Measurements from ENCODE around the gene UGT1A8. TPM values are rescaled to one million over a fixed set of nuclear protein-coding genes. Genes with fewer than 3 reads are reported as not detected.

Gene UGT1A8
- polyA plus RNA-seq, 1 experiment, result not detected

DNA sequence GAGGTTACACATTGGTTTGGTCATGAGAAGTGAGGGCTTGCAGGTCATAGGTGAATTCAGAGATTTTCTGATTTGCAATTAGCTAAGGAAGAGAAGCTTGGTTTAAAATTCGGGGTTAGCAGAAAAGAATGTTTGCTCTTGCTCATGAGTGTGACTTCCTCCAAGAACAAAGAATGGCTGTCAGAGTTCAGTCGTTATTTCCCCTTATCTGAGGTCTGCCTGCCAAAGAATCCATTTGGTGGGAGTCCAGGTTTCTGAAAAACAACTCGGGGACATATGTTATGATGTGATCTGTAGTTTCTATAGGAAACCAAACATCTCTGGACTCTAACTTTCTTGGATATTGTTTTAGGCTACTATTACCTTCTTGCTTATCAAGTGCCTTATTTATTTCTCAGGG, 72.1 kb downstream of the UGT1A8 start:
- Histone ChIP-seq H3K9me3 (ENCODE audit: control insufficient read depth, insufficient read depth, low read length) (no peaks in the 10 kb centered on the region), H3K27me3 (ENCODE audit: control insufficient read depth, insufficient read depth, low read length) (peaks cover 4% of the 10 kb centered on the region), H3K4me3 (ENCODE audit: low read depth, low read length) (no peak overlapping the region), H3K27ac (ENCODE audit: low read depth, low read length) (no peak overlapping the region)
- ChIA-PET POLR2A (no interaction called here), CTCF (no interaction called here)
- no peak for DNase-seq (ENCODE audit: low read depth, low spot score)
- TF ChIP-seq, protein P1, sequence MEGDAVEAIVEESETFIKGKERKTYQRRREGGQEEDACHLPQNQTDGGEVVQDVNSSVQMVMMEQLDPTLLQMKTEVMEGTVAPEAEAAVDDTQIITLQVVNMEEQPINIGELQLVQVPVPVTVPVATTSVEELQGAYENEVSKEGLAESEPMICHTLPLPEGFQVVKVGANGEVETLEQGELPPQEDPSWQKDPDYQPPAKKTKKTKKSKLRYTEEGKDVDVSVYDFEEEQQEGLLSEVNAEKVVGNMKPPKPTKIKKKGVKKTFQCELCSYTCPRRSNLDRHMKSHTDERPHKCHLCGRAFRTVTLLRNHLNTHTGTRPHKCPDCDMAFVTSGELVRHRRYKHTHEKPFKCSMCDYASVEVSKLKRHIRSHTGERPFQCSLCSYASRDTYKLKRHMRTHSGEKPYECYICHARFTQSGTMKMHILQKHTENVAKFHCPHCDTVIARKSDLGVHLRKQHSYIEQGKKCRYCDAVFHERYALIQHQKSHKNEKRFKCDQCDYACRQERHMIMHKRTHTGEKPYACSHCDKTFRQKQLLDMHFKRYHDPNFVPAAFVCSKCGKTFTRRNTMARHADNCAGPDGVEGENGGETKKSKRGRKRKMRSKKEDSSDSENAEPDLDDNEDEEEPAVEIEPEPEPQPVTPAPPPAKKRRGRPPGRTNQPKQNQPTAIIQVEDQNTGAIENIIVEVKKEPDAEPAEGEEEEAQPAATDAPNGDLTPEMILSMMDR (IDR thresholded peaks at IDR 0.05; ENCODE audit: low read depth, low read length), result no peak

DNA sequence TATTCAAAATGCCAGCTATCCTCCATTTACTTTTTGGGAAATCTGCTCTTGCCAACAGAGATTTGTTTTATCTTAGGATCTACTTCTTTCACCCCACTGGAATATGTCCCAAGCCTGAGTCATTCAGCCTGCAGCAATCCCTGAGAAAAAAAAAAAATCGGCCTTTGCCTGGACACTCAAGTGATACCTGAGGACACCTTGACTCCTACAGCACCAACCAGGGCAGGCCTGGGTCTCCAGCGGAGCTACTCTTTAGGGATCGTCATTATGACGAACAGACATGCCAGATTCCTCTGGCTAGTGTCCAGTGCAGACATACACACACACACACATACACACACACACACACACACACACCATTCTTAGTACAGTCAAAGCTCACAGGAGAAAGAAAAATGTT, 73.0 kb downstream of the UGT1A8 start:
- CTCF ChIA-PET, result interaction anchor here (0.5 to 0.8 kb wide), 2 partner anchors 17 to 22 kb away, joined by 3 to 4 read pairs; partner anchors contain the start of gene UGT1A5
- no peak for DNase-seq (ENCODE audit: low read depth, low spot score)
- Histone ChIP-seq H3K27me3 (ENCODE audit: control insufficient read depth, insufficient read depth, low read length) (peaks cover 4% of the 10 kb centered on the region), H3K27ac (ENCODE audit: low read depth, low read length) (no peak overlapping the region), H3K9me3 (ENCODE audit: control insufficient read depth, insufficient read depth, low read length) (no peaks in the 10 kb centered on the region), H3K4me3 (ENCODE audit: low read depth, low read length) (no peak overlapping the region)
- TF ChIP-seq, protein P1 (IDR thresholded peaks at IDR 0.05; ENCODE audit: low read depth, low read length), result no peak
- POLR2A ChIA-PET, result no interaction called here

DNA sequence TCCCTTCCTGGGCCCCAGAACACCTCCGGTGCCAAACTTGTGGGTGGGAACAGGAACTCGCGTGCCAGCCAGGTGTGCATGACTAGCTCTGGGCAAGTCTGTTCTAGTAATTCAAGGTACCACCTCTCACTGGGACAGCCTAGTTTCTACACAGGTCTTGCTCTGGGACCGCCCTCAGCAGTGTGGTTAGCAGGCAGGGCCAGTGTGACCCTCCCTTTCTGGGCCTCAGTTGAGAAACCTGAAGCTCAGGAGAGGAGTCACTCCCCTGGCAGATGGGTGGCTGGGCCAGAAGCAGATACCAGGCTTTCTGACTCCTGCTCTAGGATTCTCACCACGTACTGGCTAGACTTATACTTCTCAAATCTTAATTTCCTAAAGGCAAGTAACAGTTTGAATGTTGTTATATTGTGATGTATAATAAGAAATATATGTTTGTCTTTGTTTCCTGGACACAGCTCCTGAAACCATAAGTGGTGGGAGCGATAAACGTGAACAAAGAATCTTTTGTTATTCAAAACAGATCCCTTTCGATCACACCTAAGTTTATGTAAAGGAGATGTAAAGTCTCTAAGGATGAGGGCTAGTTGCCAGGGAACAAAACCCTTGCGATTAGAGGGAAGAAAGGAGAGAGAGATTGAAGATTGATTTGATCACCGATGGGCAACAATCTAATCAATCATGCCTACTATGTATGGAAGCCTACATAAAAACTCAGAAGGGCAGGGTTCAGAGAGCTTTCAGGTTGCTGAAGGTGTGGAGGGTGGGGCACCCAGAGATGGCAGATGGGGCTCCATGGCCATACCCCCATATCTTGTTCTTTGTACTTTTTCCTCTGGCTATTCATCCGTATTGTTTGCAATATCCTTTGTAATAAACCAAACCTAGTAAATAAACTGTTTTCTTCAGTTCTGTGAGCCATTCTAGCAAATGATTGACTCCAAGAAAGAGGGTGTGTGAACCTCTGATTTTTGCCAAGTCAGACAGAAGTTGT, 74.3 kb downstream of the UGT1A8 start:
- DNase-seq (ENCODE audit: low read depth, low spot score), result no peak
- H3K9me3 ChIP-seq (ENCODE audit: control insufficient read depth, insufficient read depth, low read length), result no peaks in the 10 kb centered on the region
- TF ChIP-seq, protein P1 (IDR thresholded peaks at IDR 0.05; ENCODE audit: low read depth, low read length), result no peak
- H3K27me3 ChIP-seq (ENCODE audit: control insufficient read depth, insufficient read depth, low read length), result peaks cover 3% of the 10 kb centered on the region
- no peak overlapping the region for H3K27ac ChIP-seq (ENCODE audit: low read depth, low read length)
- CTCF ChIA-PET, result no interaction called here
- POLR2A ChIA-PET, result no interaction called here
- no peak overlapping the region for H3K4me3 ChIP-seq (ENCODE audit: low read depth, low read length)

DNA sequence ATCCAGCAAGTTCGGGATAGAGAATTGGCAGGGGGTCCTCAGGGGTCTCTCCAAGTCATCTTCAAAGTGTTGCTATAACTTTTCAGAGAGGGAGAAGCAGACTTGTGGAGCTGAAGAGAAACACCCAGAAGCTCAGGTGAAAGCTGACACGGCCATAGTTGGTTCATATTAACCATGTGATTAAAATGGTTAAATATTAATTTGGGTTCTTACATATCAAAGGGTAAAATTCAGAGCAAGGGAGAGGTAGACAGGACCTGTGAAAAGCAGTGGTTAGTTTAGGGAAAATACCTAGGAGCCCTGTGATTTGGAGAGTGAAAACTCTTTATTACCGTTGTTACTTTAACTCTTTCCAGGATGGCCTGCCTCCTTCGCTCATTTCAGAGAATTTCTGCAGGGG, 75.2 kb downstream of the UGT1A8 start, which contains the start of gene UGT1A6:
UGT1A6 (plus strand) TSS at position 243 of the 400 bp plus-strand sequence; CDS start at position 358, 115 bp downstream.
- ChIA-PET CTCF (no interaction called here), POLR2A (no interaction called here)
- Histone ChIP-seq H3K4me3 (ENCODE audit: low read depth, low read length) (no peak within 1 kb of the TSS), H3K27ac (ENCODE audit: low read depth, low read length) (no peak within 1 kb of the TSS), H3K27me3 (ENCODE audit: control insufficient read depth, insufficient read depth, low read length) (peaks cover 2% of the 10 kb centered on the region), H3K9me3 (ENCODE audit: control insufficient read depth, insufficient read depth, low read length) (no peaks in the 10 kb centered on the region)
- DNase-seq (ENCODE audit: low read depth, low spot score), result no peak
- TF ChIP-seq, protein P1 (IDR thresholded peaks at IDR 0.05; ENCODE audit: low read depth, low read length), result no peak

DNA sequence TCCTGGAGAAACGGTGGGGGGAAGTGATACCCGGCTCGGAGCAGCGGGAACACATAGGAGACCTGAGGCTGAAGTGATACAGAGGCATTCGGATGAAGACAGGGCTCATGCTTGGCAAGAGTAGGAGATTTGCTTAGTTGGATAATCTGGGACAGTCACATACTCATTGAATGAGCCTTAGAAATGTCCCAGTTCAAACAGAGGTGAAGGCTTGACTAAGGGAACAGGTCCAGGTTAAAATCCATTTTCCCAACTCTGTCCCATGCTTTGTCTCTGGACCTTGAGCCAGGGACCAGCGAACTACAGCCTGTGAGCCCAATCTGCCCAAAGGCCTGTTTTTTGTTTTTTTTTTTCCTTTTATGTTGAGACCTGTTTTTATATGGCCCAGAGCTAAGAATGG, 76.5 kb downstream of the UGT1A8 start:
- no peak for DNase-seq (ENCODE audit: low read depth, low spot score)
- Histone ChIP-seq H3K27ac (ENCODE audit: low read depth, low read length) (no peak overlapping the region), H3K27me3 (ENCODE audit: control insufficient read depth, insufficient read depth, low read length) (peaks cover 2% of the 10 kb centered on the region), H3K4me3 (ENCODE audit: low read depth, low read length) (no peak overlapping the region), H3K9me3 (ENCODE audit: control insufficient read depth, insufficient read depth, low read length) (no peaks in the 10 kb centered on the region)
- TF ChIP-seq, protein P1 (IDR thresholded peaks at IDR 0.05; ENCODE audit: low read depth, low read length), result no peak
- ChIA-PET POLR2A (no interaction called here), CTCF (no interaction called here)

Measured in AG04450 (cell line).